HG03469 (cell line): ENCODE data around the gene TTC8.
A peak's percentile ranks its signal among the peaks of the same experiment; 100 is the strongest.
"Not testable (repeated sequence)": the region's sequence is repeated elsewhere in the genome, so short reads cannot be mapped to it uniquely, and the experiment has no call there.

Source experiments
- ATAC-seq: cut with Tn5 transposase; IDR thresholded peaks from one replicate; pipeline ENCODE4 v1.9.1; 2021; ENCODE audit warnings: mild to moderate bottlenecking, moderate library complexity, moderate number of reproducible peaks; ENCODE audit not compliant: unreplicated experiment

The TTC8 gene

DNA sequence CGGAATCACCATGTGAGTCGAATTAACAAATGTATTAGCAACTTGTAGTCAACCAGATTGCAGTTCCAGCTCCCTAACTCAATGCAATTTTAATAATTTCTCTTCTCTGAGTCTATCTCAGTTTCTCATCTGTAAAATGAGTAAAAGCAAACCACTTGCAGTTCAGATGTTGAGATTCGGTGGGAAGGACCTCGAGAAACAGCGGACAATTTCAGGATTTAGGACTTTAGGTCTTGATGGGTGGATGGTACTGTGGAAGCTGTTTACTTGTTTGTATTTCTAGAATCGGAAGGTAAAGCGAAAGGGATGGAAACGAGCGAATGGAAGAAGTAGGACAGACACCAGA is 510 bp upstream of the TTC8 start:
- peak; percentile 7 for ATAC-seq

GRCh38 chr14:88825078-88825458 is 617 bp downstream of the TTC8 start:
- no peak for ATAC-seq

DNA sequence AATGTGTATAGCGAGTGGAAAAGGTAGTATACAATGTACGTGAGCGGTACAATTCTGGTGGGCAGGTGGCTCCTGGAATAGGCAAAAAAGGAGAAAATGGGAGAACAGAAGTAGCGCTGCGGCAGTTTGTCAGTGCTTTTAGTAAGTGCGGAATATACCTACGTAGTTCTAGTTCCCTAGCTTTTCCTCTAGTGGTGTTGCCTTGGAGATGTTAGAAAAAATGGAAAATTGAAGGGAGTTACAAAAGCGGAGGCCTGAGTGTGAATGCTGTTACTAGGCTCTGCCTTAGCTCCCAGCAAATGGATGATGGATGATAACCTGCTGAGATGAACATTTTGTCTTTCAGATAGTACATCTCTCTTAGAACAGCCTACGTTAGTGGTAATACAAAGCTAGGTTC is 1.1 kb downstream of the TTC8 start:
- ATAC-seq: no peak

DNA sequence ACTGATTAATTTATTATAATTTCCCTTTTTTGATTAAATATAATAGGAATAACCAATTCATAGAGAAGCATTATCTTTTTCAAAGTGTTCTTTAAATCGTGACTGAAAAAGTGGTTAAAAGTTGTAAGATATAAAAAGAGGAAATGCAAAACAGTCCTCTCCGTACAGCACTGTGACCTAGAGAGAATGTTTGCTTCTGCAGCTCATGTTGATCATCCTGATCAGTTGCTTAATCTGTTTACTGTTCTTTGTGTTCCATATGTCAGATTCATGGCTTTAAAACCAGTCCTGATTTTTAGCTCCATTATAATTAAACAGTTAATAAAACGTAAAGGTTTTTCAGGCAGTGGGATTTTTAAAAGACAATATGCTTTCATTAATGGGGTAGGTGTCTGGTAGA is 4.7 kb downstream of the TTC8 start:
- no peak for ATAC-seq

DNA sequence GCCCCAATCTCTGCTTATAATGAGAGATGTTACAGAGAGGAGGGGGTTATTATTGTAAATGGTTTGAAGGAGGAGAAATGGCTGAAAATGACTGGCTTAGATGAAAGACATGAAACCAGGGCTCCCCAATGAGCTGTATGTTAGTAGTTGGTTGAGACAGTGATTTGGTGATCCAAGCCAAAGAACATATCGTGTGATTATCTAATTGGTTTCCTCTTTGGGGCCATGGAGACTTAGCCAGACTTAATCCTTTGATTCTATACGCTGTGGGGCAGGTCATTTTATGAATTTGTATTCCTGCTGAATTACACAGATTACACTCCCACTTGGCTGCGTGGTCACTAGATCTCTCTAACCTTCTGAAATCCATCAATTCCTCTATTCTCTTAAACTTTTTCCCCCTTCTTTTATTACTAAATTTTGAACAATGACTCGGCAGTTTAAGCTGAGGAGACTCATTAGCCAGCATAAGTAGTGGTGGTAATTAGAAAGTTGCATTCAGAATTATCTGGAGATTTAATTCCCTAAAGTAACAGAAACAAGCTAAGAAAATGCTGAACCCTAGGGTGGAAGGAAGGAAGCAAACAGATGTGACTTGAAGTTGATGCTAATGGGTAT is 5.3 kb downstream of the TTC8 start:
- no peak for ATAC-seq

DNA sequence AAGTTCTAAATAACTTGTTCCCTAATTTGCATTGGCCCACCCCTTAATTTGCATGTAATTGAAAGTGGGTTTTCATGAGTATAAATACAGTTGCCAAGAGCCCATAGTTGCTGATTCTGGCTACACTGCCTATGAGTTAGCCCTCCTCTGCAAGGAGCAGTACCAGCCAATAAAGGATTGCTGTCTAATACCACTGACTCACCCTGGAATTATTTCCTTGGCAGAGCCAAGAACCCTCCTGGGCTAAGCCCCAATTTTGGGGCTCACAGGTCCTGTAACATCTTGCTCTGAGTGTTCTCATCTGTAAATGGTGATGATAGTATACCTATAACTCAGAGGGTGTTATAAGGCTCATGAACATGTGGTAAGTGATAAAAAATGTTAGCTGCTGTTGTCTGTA is 6.8 kb downstream of the TTC8 start:
- no peak for ATAC-seq

GRCh38 chr14:88834883-88835431 is 10.5 kb downstream of the TTC8 start:
- no peak for ATAC-seq

GRCh38 chr14:88835661-88836060 is 11.2 kb downstream of the TTC8 start:
- ATAC-seq: no peak

DNA sequence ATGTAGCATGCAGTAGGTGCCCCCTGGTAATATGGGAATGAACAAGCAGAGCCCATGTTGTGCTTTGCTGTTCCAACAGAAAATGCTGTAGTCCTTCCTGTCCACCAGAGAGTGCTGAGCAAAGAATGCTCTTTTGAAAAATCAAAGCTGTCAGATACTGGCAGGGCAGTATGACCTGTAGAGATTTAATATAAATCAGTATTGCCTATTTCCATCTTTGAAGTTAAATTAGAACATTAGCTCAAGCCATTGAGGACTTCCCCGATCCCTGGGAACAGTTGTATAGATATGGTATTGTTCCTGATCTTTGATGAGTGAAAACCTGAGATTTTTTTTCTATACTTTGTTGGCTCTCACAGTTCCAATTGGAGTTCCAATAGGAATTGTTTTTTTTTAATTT is 13.0 kb downstream of the TTC8 start:
- ATAC-seq: no peak

DNA sequence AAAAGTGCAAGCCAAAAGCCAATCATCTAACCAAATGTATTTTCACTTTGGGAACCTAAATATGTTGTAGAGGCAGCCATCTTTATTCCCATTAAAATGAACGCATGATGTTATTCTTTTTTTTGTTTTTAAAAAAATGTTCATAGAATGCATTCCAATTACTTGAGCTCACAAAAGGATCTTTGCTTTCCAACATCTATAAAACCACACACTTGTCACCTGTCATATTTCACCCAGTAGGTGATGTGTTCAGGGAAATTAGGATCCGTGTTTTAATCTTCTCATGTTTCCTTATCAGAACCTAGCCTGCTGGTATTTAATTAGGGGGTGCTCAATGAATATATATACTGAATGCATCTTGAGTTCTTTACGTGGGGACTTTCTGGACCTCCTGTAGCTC is 13.6 kb downstream of the TTC8 start:
- no peak for ATAC-seq

- ATAC-seq: no peak
These were observed 16.5 kb downstream of the TTC8 start for GRCh38 chr14:88840926-88841325.

GRCh38 chr14:88841741-88842140 is 17.3 kb downstream of the TTC8 start:
- no peak for ATAC-seq

- no peak for ATAC-seq
These were observed 18.0 kb downstream of the TTC8 start for GRCh38 chr14:88842414-88842813.

DNA sequence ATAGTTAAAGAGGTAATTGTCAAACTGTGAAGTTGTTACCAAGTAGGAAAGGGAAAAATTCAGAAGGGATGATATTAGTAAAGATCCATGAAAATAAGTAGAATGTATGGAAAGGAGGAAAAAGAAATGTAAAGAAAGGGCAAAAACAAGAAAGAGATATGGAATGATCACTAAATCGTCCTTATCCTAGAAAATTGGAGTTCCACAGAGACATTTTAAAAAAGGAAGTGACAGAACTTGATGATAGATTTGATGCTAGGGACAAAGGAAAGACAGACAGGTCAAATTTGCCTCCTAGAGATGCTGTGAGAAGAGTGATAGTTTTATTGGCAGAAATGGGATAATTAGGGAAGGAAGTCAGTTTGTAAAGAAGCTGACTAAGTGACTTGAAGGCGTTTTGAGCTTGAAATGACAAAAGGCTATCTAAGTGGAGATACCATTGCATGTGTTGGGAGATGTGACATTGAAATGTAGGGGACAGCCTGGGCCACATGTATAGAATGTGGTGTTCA is 20.6 kb downstream of the TTC8 start:
- ATAC-seq: no peak

DNA sequence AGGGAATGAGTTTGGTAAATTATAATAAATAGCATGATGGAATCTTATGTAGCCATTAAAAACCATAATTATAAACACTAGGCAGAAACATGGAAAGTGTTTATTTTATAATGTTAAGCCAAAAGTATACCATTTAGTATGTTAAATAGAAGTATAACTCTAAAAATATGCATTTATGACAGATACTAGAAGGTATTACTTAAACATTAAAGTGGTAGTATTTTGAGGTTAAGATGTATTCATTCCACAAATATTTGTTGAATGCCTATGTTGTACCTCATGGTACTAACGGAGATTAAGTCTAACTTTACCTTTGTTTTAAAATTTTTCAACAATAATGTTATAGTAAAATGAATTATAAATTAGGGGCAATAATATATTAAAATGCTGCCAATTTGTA is 24.1 kb downstream of the TTC8 start:
- ATAC-seq: no peak

DNA sequence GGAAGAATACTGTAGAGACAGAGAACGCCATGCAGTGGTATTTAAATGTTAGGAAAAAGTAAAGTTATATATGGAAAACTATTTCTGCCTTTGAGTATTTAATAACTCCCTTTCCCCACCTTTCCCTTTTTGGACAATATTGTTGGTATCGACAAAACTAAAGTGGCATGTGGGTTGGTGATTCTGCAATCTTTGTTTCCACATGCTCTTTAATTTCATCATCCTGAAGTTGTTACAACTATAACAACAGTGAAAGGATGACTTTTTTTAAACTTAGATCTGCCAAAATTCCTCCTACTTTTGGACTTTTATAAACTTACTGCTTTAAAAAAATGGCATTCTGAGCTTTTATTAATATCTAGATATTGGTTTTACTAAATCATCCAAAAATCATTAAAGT is 25.3 kb downstream of the TTC8 start:
- no peak for ATAC-seq

DNA sequence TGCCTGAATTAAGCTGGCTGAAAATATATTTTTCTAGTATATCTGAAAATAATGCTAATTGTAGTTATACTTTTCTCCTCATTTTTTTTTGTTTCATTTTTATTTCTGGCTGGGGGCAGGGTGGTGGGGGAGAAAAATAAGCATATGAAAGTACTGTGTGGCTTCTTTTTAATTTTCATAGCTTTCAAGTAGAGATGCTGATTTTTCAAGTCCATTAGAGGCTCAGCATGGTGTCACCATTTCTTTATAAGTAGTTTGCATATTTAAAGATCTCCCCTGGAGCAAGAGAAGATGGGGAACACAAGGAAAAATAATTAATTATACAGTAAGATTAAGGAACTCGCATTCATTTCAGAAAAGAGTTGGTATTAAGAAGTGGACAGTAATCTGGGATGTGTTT is 27.1 kb downstream of the TTC8 start:
- ATAC-seq: no peak

DNA sequence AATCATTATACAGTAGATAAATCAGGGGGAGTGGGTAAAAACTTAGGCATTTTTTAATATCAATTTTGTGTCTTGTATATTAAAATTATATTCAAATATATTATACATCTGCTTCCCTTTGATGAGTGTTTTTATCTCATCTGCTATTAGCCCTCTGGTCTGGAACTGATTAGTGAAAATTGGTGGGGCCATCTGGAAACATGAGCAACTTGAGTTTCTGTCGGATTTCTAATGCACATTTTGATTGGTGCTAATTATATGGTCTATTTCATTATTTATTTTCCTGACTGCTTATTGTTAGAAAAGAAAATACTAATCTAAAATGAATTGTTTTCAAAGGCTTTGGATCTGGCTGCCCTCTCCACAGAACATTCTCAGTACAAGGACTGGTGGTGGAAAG is 28.2 kb downstream of the TTC8 start:
- no peak for ATAC-seq

- no peak for ATAC-seq
These were observed 28.7 kb downstream of the TTC8 start for GRCh38 chr14:88853129-88853528.

- no peak for ATAC-seq
These were observed 32.4 kb downstream of the TTC8 start for GRCh38 chr14:88856786-88857366.

DNA sequence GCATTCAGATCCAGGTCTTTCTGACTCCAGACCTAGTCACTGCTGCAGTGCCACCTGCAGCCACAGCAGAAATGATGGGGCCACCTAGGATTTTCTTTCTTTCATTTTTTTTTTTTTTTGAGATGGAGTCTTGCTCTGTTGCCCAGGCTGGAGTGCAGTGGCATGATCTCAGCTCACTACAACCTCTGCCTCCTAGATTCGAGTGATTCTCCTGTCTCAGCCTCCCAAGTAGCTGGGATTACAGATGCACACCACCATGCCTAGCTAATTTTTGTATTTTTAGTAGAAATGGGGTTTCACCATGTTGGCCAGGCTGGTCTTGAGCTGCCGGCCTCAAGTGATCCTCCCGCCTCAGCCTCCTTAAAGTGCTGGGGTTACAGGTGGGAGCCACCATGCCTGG is 33.4 kb downstream of the TTC8 start:
- not testable (repeated sequence) for ATAC-seq

GRCh38 chr14:88859118-88859517 is 34.7 kb downstream of the TTC8 start:
- not testable (repeated sequence) for ATAC-seq

GRCh38 chr14:88863167-88863566 is 38.7 kb downstream of the TTC8 start:
- ATAC-seq: no peak
